Islet precursor cell (in vitro differentiated cells): Measurements from ENCODE around the gene FBN2.
"Not testable (repeated sequence)": the region's sequence is repeated elsewhere in the genome, so short reads cannot be mapped to it uniquely, and the experiment has no call there.

ENCODE experiments used
- DNase-seq: peaks from one replicate; pipeline ENCODE4 v3.0.0-alpha.2; 2018

The FBN2 gene

DNA sequence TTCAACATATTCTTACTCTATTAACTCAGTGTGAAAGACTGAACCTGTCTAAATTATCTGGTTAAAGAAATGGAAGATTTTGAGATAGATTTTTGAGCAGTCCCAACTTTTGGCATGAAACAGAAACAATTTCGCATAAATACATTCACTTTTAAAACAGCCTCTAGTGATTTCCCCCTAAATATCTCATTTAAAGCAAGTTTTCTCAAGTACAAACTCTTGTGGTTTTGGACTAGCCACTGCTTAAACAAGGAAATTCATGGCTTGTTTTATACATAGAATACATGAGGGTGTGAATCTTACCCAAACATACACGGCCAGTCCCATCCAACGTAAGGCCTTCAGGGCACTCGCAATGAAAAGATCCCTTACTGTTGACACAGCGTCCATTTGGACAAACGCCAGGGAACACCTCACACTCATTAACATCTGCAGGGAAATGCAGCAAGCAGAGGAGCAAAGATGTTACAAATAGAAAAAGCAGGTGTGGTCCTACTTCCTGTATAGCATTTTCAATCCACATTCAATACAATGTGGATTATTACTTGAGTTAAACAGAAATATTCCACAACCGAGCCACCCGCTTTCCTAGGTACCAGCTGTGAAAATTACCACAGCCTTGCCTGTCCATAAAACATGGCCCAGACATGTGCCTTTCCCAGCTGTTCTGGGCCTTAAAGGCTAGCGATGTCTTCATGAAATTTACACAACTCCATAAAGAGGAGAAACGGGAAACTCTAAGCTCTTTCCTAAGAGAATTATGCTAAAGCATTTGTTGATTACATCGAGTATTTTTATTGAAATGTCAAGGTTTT, 188.8 kb downstream of the FBN2 start:
- no peak for DNase-seq

GRCh38 chr5:128346038-128346437, 192.0 kb downstream of the FBN2 start:
- no peak for DNase-seq

DNA sequence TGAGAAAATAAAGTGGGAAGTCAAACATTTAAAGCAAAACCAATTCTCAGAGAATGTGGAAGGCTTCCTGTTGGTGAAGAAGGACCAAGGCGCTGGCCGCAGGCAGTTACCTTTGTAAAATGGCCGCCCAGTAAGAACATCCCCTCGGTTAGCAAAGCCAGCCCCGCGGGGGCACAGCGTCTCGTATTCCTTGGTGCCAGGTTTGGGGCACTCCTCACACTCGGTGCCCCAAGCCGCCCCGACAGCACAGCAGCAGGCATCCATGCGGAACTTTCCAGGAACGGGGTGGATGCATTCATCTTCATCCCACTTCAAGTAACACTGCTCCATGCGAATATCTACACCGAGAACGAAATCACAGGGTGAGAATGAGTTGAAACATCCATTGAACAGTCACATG, 192.8 kb downstream of the FBN2 start:
- no peak for DNase-seq

GRCh38 chr5:128343168-128343567, 194.9 kb downstream of the FBN2 start:
- DNase-seq, result no peak

GRCh38 chr5:128341056-128341455, 197.0 kb downstream of the FBN2 start:
- no peak for DNase-seq

DNA sequence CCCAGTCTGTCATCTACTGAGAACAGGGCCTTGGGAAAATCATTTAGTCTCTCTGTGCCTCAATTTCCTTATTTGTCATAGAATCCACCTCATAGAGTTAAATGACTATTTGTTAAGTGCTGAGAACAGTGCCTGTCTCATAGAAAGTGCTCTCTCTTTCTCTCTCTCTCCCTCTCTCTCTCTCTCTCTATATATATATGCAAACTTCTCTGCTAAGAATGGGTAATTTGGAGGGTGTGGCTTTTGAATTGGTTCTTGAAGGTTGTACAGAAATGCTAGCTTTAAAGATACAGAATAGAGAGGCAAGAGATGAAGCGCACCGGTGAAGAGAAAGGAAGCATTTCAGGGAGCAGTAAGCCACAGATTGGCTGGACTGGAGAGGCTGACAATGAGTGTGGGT, 197.4 kb downstream of the FBN2 start:
- DNase-seq, result no peak

DNA sequence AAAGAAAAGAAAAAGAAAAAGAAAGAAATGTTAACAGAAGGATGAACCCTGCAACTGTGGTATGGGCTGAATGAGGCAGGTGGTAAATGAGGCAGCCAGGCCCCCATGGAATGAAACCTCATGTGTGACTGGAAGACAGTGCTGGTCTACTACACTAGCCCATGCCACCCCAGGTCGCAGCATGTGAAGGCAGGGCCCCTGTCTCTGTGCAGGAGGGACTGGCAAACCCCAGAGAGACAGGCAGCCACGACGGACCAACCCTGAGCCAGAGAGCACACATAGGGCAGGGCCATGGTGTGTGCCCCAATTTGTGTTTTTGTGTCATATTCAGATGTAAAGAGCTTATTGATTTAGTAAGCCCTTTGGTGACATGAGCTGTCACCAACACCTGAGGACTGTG, 198.5 kb downstream of the FBN2 start:
- no peak for DNase-seq

DNA sequence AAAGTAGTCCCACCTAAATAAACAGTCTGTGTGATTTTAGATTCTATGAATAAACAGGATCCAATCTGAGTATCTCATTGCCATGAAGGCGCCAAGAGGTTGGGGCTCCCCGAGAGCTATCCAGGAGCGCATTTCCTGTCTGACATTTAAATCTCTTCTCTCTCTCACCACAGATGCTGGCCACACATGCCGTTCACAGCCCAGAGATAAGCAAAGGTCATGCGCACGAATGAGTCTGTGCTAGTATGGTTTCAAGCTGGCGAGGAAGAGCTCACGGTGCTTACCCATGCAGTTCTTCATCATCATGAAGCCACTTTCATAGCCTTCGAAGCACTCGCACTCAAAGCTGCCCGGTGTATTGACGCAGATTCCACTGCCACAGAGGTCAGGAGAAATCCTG, 199.4 kb downstream of the FBN2 start:
- DNase-seq, result no peak

DNA sequence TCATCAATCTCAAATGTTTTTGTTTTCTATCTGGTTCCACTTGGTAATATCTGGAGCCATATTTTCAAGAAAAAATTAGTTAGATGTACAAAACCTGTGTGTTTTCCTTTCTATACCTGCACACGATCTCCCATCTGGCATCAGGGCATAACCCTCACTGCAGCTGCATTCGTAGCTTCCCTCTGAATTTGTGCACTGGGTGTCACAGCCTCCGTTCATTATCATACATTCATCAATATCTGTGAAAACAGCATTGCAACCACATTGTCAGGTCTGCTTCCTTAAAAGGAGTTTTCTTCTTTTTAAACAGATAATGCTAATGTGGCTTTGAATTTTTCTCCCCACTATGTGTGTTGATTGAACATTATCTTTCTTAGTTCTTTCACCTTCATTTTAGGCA, 202.7 kb downstream of the FBN2 start:
- DNase-seq, result no peak

DNA sequence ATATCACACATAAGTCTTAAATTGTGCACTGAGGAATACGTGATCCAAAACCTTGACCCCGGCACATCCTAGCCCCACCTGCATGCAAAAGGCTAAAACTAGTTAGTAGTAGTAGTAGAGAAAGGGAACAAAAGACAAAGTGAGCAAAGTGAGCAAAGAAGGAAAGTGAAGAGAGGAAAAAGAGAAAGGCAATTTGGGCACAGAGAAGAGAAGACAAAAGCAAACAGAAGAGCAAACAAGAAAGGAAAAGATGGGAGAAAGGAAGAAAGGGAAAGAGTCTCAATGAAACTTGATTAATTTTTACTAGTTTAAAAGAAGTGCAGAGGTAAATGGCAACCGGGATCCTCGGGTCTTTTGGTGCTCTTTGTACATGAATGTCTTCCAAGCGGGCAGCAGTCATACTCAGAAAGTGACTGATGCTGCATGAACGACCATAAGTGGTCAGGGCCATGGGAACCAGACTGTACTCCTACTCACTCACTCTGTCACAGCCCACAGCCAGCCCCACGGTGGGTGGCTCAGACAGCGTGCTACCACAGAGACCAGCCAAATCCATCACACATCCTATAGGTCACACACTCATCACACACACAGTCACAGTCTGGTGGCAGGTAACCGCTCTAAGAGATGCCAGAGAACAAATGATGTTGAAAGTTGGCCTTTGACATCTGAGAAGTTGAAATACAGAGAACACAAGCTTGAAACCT, 203.9 kb downstream of the FBN2 start:
- DNase-seq, result no peak

GRCh38 chr5:128331261-128331660, 206.8 kb downstream of the FBN2 start:
- DNase-seq, result no peak

- DNase-seq, result no peak
Observed at GRCh38 chr5:128329386-128329939, 208.6 kb downstream of the FBN2 start.

DNA sequence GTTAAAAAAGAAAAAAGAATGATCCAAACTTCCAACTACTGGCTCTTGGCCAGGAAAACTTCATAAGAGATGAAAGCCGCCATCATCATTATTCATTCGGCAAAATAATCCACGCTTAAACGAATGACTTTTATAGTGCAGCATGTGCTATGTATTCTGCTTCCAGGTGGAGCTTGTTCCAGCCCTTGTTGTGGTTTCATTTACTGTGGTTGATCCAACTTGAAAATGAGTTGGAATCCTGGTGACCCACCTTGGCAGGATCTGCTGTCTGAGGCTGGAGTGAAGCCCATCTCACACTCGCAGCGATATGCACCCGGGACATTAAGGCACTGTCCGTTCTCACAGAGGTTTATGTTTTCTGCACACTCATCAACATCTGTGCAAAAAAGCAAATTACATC, 209.6 kb downstream of the FBN2 start:
- no peak for DNase-seq

- no peak for DNase-seq
Observed at GRCh38 chr5:128328007-128328406, 210.0 kb downstream of the FBN2 start.

DNA sequence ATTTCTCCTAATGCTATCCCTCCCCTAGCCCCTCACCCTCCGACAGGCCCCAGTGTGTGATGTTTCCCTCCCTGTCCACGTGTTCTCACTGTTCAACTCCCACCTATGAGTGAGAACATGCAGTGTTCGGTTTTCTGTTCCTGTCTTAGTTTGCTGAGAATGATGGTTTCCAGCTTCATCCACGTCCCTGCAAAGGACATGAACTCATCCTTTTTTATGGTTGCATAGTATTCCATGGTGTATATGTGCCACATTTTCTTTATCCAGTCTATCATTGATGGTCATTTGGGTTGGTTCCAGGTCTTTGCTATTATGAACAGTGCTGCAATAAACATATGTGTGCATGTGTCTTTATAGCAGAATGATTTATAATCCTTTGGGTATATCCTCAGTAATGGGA, 216.6 kb downstream of the FBN2 start:
- DNase-seq, result not testable (repeated sequence)

DNA sequence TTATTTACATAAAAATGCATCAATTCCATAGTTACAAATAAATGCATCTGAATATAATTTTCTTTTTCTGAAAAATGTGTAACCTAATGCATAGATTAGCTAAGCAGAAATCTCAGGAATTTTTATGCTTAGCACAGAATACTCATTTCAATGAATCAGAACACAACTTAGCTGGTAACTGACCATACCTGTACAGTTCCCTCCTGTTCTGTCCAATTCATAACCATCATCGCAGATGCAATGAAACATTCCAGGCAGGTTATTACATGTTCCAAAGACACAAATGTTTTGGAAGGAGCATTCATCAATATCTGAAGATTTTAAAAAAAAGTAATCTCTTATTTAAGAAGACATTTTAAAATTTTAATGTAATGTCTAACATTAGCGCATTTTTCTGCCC, 219.4 kb downstream of the FBN2 start:
- no peak for DNase-seq

DNA sequence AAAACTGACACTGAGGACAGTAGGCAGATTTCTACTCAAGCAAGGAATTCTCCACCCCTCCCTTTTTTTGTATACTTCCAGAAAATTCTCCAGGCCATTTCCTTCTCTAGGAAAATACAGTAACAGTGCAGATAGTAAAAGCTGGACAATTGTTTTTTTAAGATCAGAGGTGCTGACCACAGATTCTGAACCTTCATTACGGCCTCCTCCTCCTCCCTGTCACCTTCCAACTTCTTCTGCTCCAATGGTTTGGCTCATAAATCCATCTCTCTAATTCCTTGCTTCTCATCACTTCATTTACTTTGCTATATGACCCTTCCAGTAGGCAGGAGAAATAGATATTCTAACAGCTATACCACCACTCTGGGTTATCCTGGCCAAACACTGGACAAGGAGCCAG, 220.6 kb downstream of the FBN2 start:
- no peak for DNase-seq

GRCh38 chr5:128315671-128316070, 222.4 kb downstream of the FBN2 start:
- DNase-seq, result no peak

- no peak for DNase-seq
Observed at GRCh38 chr5:128305341-128305740, 232.7 kb downstream of the FBN2 start.

DNA sequence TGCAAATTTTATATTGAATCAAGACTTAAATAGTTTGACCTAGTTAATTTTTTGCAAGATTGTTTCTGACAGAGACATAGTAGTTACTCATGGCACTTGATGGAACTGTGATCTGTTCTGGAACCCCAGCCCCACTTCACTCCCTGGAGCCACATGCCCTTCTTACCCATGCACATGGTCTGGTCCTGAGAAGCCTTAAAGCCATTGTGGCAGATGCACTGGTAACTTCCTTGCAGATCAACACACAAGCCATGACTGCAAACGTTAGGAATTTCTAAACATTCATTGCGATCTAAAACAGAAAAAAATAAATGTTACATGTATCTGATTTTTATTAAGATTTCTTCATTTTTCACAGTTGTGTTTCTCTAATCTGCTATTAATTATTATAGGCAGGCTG, 233.3 kb downstream of the FBN2 start:
- DNase-seq, result no peak

DNA sequence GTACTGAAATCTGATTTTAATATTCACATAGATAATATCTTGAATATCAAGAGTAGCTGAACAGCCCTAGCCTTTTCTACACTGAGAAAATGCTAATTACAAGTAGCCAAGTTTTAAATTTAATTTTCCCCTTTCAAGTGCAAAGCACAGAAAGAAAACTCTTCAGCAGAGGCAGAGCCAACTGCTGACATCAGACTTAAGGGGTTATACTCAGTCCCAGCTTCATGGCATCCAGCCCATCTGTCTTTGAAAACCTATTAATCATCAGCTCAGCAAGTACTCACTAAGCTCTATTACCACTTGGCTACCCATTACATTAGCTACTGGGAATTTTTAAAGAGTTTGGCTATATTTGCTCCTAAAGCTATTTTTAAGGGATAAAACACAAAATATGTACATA, 234.0 kb downstream of the FBN2 start:
- no peak for DNase-seq

- no peak for DNase-seq
Observed at GRCh38 chr5:128303593-128303992, 234.5 kb downstream of the FBN2 start.

GRCh38 chr5:128300181-128300580, 237.9 kb downstream of the FBN2 start:
- DNase-seq, result no peak

DNA sequence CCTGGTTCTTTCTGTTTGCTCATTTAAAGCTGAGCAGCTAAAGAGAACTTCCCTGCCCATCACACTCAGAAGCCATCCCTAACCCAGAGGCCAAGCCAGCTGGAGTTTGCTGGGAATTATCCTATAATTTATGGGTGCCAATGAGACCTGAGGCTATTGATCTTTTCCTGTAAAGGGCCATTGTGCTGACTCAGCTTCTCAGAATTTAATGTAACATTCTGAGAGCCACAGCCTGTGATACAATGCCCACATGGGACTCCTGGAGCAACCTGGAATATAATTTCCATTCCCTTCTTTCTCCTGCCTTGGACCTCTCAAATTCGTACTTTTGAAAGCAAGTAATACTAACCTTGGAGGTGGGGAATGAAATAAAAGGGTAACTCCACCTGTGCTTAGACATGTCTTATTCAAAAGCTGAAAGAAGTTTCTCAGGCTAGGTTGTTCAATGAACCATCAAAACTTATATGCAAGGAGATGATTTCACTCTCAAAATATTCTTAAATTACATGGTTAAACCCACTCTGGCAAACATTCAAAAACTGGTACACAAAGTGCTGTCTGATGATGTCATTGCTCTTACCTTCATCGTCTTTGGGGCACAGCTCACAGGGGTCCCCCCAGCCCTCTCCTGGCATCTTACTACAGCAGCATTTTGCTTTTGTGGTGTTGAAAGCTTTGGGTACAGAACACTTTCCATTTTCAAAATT, 247.7 kb downstream of the FBN2 start:
- DNase-seq, result no peak
